SK-N-SH (cell line): ENCODE measurements around the gene HYLS1. TPM values are rescaled to one million over a fixed set of nuclear protein-coding genes. Genes with fewer than 3 reads are reported as not detected.
A peak's percentile ranks its signal among the peaks of the same experiment; 100 is the strongest.
"Not testable (repeated sequence)": the region's sequence is repeated elsewhere in the genome, so short reads cannot be mapped to it uniquely, and the experiment has no call there.

Experiments
- CTCF ChIA-PET: fragments of 300-600, 350-600 bp; formaldehyde crosslinking; extraction: SDS; loops from one replicate; lab custom pipeline; 2021; lab: Yijun Ruan, JAX
- POLR2A ChIA-PET: fragments of 350-600 bp; sonication (Branson Sonifier 250); formaldehyde crosslinking; extraction: SDS; loops from one replicate; lab custom pipeline; 2020; ENCODE audit warnings: antibody characterized with exemption, inconsistent platforms; lab: Yijun Ruan, JAX
- DNase-seq: peaks from one replicate; pipeline ENCODE4 v3.0.0; 2012
- H2AFZ ChIP-seq: fragments of 200-600 bp; sonication (generic); 2 replicates; pipeline ENCODE4 v1.8.1; 2016; ENCODE audit warnings: antibody characterized with exemption, mild to moderate bottlenecking, low read depth
- H3F3A ChIP-seq: fragments of 200-600 bp; sonication (generic); replicated peaks from 2 replicates; pipeline ENCODE3; 2016; ENCODE audit warnings: antibody characterized with exemption, mild to moderate bottlenecking; ENCODE audit not compliant: insufficient read depth
- H3K27ac ChIP-seq, 2 experiments: fragments of 200-500 bp in 1 of 2; fragments of 200-600 bp in 1 of 2; sonication (Bioruptor generic) in 1 of 2; sonication (generic), shearing (Covaris generic) in 1 of 2; 2 replicates each; pipeline versions ENCODE4 v1.5.1 to v1.6.1; 2014 to 2016; ENCODE audit warnings: low read depth in 2 of 2, inconsistent platforms in 1 of 2, low read length in 1 of 2, mild to moderate bottlenecking in 1 of 2, mixed read lengths in 1 of 2
- H3K27me3 ChIP-seq: fragments of 200-600 bp; sonication (generic), shearing (Covaris generic); 2 replicates; pipeline ENCODE4 v1.6.1; 2016; ENCODE audit warnings: mixed run types; ENCODE audit not compliant: insufficient read depth
- H3K36me3 ChIP-seq, 2 experiments: fragments of 200-500 bp in 1 of 2; fragments of 200-600 bp in 1 of 2; sonication (Bioruptor generic) in 1 of 2; sonication (generic) in 1 of 2; replicated peaks in 1 of 2; 2 replicates each; pipeline versions ENCODE3 to v1.5.1; 2014 to 2016; ENCODE audit warnings: low read length in 1 of 2, mild to moderate bottlenecking in 1 of 2; ENCODE audit not compliant: insufficient read depth in 2 of 2, control insufficient read depth in 1 of 2
- H3K4me1 ChIP-seq, 2 experiments: fragments of 200-500 bp in 1 of 2; fragments of 200-600 bp in 1 of 2; sonication (Bioruptor generic) in 1 of 2; sonication (generic), shearing (Covaris generic) in 1 of 2; 2 replicates each; pipeline versions ENCODE4 v1.5.1 to v1.6.1; 2014 to 2016; ENCODE audit warnings: low read depth in 1 of 2, low read length in 1 of 2, mixed run types in 1 of 2; ENCODE audit not compliant: insufficient read depth in 2 of 2, control insufficient read depth in 1 of 2
- H3K4me2 ChIP-seq: fragments of 200-600 bp; sonication (generic), shearing (Covaris generic); 2 replicates; pipeline ENCODE4 v1.6.1; 2017; ENCODE audit warnings: mixed run types
- H3K4me3 ChIP-seq, 2 experiments: fragments of 200-500 bp in 1 of 2; fragments of 200-600 bp in 1 of 2; sonication (Bioruptor generic) in 1 of 2; sonication (generic), shearing (Covaris generic) in 1 of 2; 2 replicates each; pipeline versions ENCODE4 v1.5.1 to v1.8.1; 2014 to 2016; ENCODE audit warnings: low read depth in 2 of 2, inconsistent platforms in 1 of 2, low read length in 1 of 2, mild to moderate bottlenecking in 1 of 2, mixed read lengths in 1 of 2, moderate library complexity in 1 of 2
- H3K79me2 ChIP-seq: fragments of 200-600 bp; sonication (generic); 2 replicates; pipeline ENCODE4 v1.8.1; 2017; ENCODE audit warnings: mild to moderate bottlenecking; ENCODE audit not compliant: insufficient read depth
- H3K9ac ChIP-seq: fragments of 200-600 bp; sonication (generic); 2 replicates; pipeline ENCODE4 v1.6.1; 2017; ENCODE audit warnings: mixed run types
- H3K9me2 ChIP-seq: fragments of 200-600 bp; sonication (generic); 2 replicates; pipeline ENCODE4 v1.6.1; 2017; ENCODE audit warnings: mixed run types
- H3K9me3 ChIP-seq: fragments of 200-600 bp; sonication (generic); 2 replicates; pipeline ENCODE4 v1.6.1; 2017; ENCODE audit warnings: mixed run types, mild to moderate bottlenecking, moderate library complexity
- H4K20me1 ChIP-seq: fragments of 200-600 bp; sonication (generic); 2 replicates; pipeline ENCODE4 v1.6.1; 2017; ENCODE audit warnings: mild to moderate bottlenecking, mixed run types; ENCODE audit not compliant: insufficient read depth
- CHD2 ChIP-seq: fragments of 150-350 bp; IDR thresholded peaks from 2 replicates; pipeline ENCODE4 v1.6.1; 2018; ENCODE audit warnings: low read length; ENCODE audit not compliant: partially characterized antibody
- ELF1 ChIP-seq: IDR thresholded peaks from 2 replicates; pipeline ENCODE4 v1.4.0; 2012
- EZH2phosphoT487 ChIP-seq: fragments of 200-600 bp; sonication (generic); IDR thresholded peaks from 2 replicates; pipeline ENCODE4 v1.6.1; 2017; ENCODE audit warnings: low read depth, mixed run types, mild to moderate bottlenecking, antibody characterized with exemption, moderate library complexity, borderline replicate concordance
- FOSL2 ChIP-seq: IDR thresholded peaks from 2 replicates; pipeline ENCODE4 v1.4.0; 2012; ENCODE audit warnings: low read depth, mild to moderate bottlenecking, moderate library complexity, borderline replicate concordance
- FOXJ3 ChIP-seq: sonication (generic); formaldehyde crosslinking; IDR thresholded peaks from 2 replicates; pipeline ENCODE4 v1.5.1; 2020; ENCODE audit warnings: mild to moderate bottlenecking, missing genetic modification reagents
- FOXM1 ChIP-seq: IDR thresholded peaks from 2 replicates; pipeline ENCODE4 v1.4.0; 2012; ENCODE audit warnings: low read depth, mild to moderate bottlenecking
- GABPA ChIP-seq: IDR thresholded peaks from 2 replicates; pipeline ENCODE4 v1.4.0; 2012; ENCODE audit warnings: low read depth, mild to moderate bottlenecking
- JUND ChIP-seq: IDR thresholded peaks from 2 replicates; pipeline ENCODE4 v1.4.0; 2012
- MXI1 ChIP-seq: IDR thresholded peaks from 2 replicates; pipeline ENCODE4 v1.6.1; 2012; ENCODE audit warnings: mild to moderate bottlenecking, low read depth, low read length, improper control_type of control experiment
- NFIC ChIP-seq: IDR thresholded peaks from 2 replicates; pipeline ENCODE4 v1.4.0; 2012; ENCODE audit warnings: borderline replicate concordance
- NRF1 ChIP-seq: IDR thresholded peaks from 2 replicates; pipeline ENCODE4 v1.6.1; 2012; ENCODE audit warnings: low read depth, mild to moderate bottlenecking, low read length
- POLR2AphosphoS5 ChIP-seq: IDR thresholded peaks from 2 replicates; pipeline ENCODE4 v1.6.1; 2012; ENCODE audit warnings: low read depth, low read length
- RAD21 ChIP-seq: IDR thresholded peaks from 2 replicates; pipeline ENCODE4 v1.6.1; 2012; ENCODE audit warnings: mild to moderate bottlenecking, low read length
- SIN3A ChIP-seq: IDR thresholded peaks from 2 replicates; pipeline ENCODE4 v1.6.1; 2012; ENCODE audit warnings: low read depth, mild to moderate bottlenecking, low read length, moderate library complexity, borderline replicate concordance
- WGBS: methylation state at CpG from one replicate; pipeline ENCODE4 v1.1.6; 2017; ENCODE audit warnings: low lambda C conversion rate; 5-methylcytosine and 5-hydroxymethylcytosine counted together
- polyA plus RNA-seq, 3 experiments: library from polyadenylated mRNA; depleted of rRNA; stranded (reverse); fragments of >200 nt; gene quantifications; 2 replicates each; pipeline ENCODE4 v1.2.3, GENCODE V29; 2012
- TF ChIP-seq, protein P1 (sequence below): fragments of 200-600 bp; sonication (generic); IDR thresholded peaks from 2 replicates; pipeline ENCODE4 v1.6.1; 2017; ENCODE audit warnings: antibody characterized with exemption, mild to moderate bottlenecking, moderate library complexity
- TF ChIP-seq, protein P2 (sequence below): fragments of 150-350 bp; IDR thresholded peaks from 2 replicates; pipeline ENCODE4 v1.6.1; 2016; ENCODE audit warnings: mild to moderate bottlenecking, low read depth, low read length

The HYLS1 gene
- polyA plus RNA-seq, 1 of the 3 experiments (the other 2 are of a cell fraction): 1.3 TPM

DNA sequence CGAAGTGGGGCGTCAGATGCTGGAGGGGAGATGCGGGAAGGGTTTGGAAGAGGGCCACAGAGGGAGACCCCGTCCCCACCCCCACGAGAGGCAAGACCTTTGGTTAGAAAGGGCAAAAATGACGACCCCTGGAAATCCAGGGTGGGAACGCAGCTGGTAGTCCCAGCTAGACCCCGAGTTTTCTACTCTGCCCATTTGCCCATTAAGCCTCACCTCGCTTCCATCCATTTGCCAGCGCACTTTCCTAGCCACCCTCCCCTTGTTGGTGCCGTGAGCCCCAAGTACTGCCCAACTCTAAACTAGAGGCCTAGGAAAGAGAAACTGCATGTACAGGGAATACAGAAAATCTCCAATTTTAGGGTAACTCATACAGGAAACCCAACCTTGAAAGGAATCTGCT is 17.2 kb downstream of the HYLS1 start:
- Histone ChIP-seq H3K9me3 (no peaks in the 10 kb centered on the region), H4K20me1 (no peaks in the 10 kb centered on the region), H3K9ac (no peak overlapping the region), H3F3A (no peaks in the 10 kb centered on the region), H3K27ac (peak overlapping the region in 1 of 2 experiments; percentile 36; a peak in 1 of 4 replicates), H3K4me3 (peak overlapping the region in 1 of 2 experiments; percentile 95; a peak in 2 of 4 replicates), H3K4me2 (peak overlapping the region; percentile 91), H3K27me3 (peaks cover 12% of the 10 kb centered on the region; the same call in 1 of the 2 replicates), H3K79me2 (peaks cover 15% of the 10 kb centered on the region), H3K9me2 (no peaks in the 10 kb centered on the region), H3K4me1 (peaks cover 0 to 8% of the 10 kb centered on the region in 2 experiments; a peak in 2 of 4 replicates), H2AFZ (no peak overlapping the region), H3K36me3 (peaks cover 0 to 14% of the 10 kb centered on the region in 2 experiments)
- WGBS: 78% methylated on average over 7 of the region's 11 CpGs
- ChIA-PET CTCF (interaction anchor here (1.2 kb wide), 1 partner anchor 14 kb away, joined by 4 read pairs; no protein-coding TSS in a partner anchor), POLR2A (no interaction called here)
- no peak for TF ChIP-seq FOXJ3 (CRISPR knock-in tag)
- TF ChIP-seq RAD21: no peak
- TF ChIP-seq ELF1: no peak
- TF ChIP-seq FOSL2: no peak
- TF ChIP-seq, protein P1, sequence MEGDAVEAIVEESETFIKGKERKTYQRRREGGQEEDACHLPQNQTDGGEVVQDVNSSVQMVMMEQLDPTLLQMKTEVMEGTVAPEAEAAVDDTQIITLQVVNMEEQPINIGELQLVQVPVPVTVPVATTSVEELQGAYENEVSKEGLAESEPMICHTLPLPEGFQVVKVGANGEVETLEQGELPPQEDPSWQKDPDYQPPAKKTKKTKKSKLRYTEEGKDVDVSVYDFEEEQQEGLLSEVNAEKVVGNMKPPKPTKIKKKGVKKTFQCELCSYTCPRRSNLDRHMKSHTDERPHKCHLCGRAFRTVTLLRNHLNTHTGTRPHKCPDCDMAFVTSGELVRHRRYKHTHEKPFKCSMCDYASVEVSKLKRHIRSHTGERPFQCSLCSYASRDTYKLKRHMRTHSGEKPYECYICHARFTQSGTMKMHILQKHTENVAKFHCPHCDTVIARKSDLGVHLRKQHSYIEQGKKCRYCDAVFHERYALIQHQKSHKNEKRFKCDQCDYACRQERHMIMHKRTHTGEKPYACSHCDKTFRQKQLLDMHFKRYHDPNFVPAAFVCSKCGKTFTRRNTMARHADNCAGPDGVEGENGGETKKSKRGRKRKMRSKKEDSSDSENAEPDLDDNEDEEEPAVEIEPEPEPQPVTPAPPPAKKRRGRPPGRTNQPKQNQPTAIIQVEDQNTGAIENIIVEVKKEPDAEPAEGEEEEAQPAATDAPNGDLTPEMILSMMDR: no peak
- no peak for TF ChIP-seq SIN3A
- TF ChIP-seq NRF1: no peak
- TF ChIP-seq MXI1: no peak
- TF ChIP-seq CHD2: no peak
- TF ChIP-seq, protein P2, sequence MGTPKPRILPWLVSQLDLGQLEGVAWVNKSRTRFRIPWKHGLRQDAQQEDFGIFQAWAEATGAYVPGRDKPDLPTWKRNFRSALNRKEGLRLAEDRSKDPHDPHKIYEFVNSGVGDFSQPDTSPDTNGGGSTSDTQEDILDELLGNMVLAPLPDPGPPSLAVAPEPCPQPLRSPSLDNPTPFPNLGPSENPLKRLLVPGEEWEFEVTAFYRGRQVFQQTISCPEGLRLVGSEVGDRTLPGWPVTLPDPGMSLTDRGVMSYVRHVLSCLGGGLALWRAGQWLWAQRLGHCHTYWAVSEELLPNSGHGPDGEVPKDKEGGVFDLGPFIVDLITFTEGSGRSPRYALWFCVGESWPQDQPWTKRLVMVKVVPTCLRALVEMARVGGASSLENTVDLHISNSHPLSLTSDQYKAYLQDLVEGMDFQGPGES: no peak
- TF ChIP-seq NFIC: no peak
- TF ChIP-seq EZH2phosphoT487: no peak
- no peak for TF ChIP-seq GABPA
- TF ChIP-seq JUND: no peak
- no peak for TF ChIP-seq POLR2AphosphoS5
- DNase-seq: no peak

DNA sequence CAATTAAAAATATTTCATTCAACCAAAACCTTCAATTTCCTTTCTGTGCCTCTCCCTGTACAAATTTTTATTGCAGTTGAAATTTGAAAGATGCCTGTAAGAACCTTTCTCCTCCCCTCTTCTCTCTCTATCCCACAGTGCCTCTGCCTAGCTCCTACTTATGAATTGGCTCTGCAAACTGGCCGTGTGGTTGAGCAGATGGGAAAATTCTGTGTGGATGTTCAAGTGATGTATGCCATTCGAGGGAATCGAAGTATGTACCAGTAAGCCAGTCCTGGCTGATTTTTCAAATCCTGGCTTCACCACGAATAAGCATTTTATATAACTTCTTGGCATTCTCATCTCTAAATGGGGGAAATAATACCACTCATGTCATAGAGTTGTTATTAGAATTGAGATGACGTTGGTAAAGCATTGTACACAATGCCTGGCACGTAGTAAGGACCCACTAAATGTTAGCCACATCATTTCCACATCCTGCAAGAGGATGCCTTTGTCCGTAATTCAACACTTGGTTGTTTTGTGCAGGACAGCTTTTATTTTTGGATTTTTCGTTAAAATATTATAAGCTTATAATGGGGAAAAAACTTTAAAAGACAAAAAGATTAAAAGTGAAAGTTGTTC is 22.9 kb downstream of the HYLS1 start:
- no peak for TF ChIP-seq NRF1
- TF ChIP-seq, protein P1: no peak
- no peak for TF ChIP-seq FOXM1
- Histone ChIP-seq H3K9me3 (no peaks in the 10 kb centered on the region), H3K27ac (no peak overlapping the region), H3K27me3 (peaks cover under 1% of the 10 kb centered on the region; the same call in 1 of the 2 replicates), H4K20me1 (no peaks in the 10 kb centered on the region), H3K9ac (no peak overlapping the region), H3K9me2 (no peaks in the 10 kb centered on the region), H3K4me2 (no peak overlapping the region), H2AFZ (no peak overlapping the region), H3K4me1 (no peaks in the 10 kb centered on the region), H3F3A (no peaks in the 10 kb centered on the region), H3K36me3 (no peaks in the 10 kb centered on the region), H3K79me2 (no peaks in the 10 kb centered on the region), H3K4me3 (no peak overlapping the region)
- CTCF ChIA-PET: interaction anchor here (1.2 to 1.4 kb wide), 2 partner anchors 8 to 13 kb away, joined by 3 to 4 read pairs; no protein-coding TSS in a partner anchor
- POLR2A ChIA-PET: no interaction called here
- 49% methylated on average over 8 of the region's 8 CpGs for WGBS
- DNase-seq: no peak

DNA sequence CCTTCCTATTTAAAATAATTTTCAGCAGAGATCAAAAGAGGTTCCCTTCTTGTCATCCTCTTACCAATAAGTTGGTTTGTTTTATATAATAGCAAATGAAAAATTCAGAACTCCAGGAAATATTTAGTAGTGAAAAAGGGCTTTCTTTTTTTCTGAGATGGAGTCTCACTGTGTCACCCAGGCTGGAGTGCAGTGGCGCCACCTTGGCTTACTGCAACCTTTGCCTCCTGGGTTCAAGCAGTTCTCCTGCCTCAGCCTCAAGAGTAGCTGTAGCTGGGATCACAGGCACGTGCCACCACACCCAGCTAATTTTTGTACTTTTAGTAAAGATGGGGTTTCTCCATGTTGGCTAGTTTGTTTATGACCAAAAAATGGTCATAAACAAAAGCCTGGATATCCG is 27.1 kb downstream of the HYLS1 start:
- H3K9me2 ChIP-seq, H3K27ac ChIP-seq, H4K20me1 ChIP-seq, H3K4me2 ChIP-seq, H3F3A ChIP-seq, H3K79me2 ChIP-seq, H3K36me3 ChIP-seq, POLR2A ChIA-PET, H3K9me3 ChIP-seq, H3K4me3 ChIP-seq, H3K4me1 ChIP-seq, DNase-seq, H2AFZ ChIP-seq, H3K9ac ChIP-seq: not testable (repeated sequence)
- WGBS: 89% methylated on average over 3 of the region's 3 CpGs
- peaks cover 28% of the 10 kb centered on the region; the same call in 1 of the 2 replicates for H3K27me3 ChIP-seq
- CTCF ChIA-PET: interaction anchor here (1.0 to 1.7 kb wide), 2 partner anchors 147 to 279 kb away, joined by 4 to 5 read pairs; no protein-coding TSS in a partner anchor
